LNCaP clone FGC (cell line): ENCODE measurements around the gene ST6GAL1.

Experiments
- DNase-seq: peaks from one replicate; pipeline ENCODE4 v3.0.0-alpha.2; 2011; ENCODE audit warnings: low read depth
- H3K4me3 ChIP-seq: 2 replicates; pipeline ENCODE4 v1.5.1; 2011; ENCODE audit warnings: mild to moderate bottlenecking, low read depth, low read length, control low read depth
- CTCF ChIP-seq: IDR thresholded peaks from 2 replicates; pipeline ENCODE4 v1.5.1; 2012; ENCODE audit warnings: mild to moderate bottlenecking; ENCODE audit not compliant: control insufficient read depth, insufficient read depth; ENCODE audit errors: extremely low read depth

The ST6GAL1 gene

DNA sequence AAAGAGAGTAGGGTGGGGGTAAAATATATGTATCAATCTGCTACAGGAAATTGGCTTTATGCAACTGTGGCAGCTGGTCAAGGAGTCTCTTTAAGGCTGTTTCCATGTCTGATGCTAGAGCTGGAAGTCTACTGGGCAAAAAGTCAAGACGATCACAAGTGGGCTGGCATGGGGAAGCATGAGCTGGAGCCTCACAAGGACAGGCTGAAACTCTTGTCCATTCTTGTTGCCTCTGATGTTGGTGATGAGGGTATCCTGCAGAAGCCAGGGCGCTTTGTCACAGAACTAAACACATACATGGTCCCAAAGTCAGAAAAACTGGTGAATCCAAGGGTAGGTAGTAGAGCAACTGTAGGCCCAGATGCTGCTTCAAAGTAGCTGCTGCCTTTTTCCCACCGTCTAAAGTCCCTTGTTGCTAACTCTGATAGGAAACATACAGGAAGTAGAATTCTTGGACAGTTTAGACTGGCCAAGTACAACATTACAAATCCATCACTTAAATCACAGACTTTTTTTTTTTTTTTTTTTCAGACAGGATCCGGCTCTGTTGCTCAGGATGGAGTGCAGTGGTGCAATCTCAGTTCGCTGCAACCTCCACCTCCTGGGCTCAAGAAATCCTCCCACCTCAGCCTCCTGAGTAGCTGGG, 154.8 kb downstream of the ST6GAL1 start:
- no peak overlapping the region for H3K4me3 ChIP-seq
- no peak for TF ChIP-seq CTCF
- no peak for DNase-seq

GRCh38 chr3:187085933-187086332, 155.6 kb downstream of the ST6GAL1 start:
- DNase-seq: no peak
- no peak for TF ChIP-seq CTCF
- H3K4me3 ChIP-seq: no peak overlapping the region

- no peak for TF ChIP-seq CTCF
- no peak overlapping the region for H3K4me3 ChIP-seq
- DNase-seq: no peak
Measured at GRCh38 chr3:187086831-187087230, 156.5 kb downstream of the ST6GAL1 start.

DNA sequence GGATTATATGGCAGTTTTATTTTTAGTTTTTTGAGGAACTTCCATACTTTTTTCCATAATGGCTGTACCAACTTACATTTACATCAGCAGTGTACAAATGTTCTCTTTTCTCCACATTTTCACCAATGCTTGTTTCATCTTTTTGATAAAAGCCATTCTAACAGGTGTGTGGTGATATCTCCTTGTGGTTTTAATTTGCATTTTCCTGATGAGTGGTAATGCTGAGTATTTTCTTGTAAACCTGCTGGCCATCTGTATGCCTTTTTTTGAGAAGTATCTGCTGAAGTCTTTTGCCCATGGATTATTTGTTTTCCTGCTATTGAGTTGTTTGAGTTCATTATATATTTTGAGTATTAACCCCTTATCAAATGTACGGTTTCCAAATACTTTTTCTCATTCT, 158.4 kb downstream of the ST6GAL1 start:
- no peak for DNase-seq
- TF ChIP-seq CTCF: no peak
- H3K4me3 ChIP-seq: no peak overlapping the region

DNA sequence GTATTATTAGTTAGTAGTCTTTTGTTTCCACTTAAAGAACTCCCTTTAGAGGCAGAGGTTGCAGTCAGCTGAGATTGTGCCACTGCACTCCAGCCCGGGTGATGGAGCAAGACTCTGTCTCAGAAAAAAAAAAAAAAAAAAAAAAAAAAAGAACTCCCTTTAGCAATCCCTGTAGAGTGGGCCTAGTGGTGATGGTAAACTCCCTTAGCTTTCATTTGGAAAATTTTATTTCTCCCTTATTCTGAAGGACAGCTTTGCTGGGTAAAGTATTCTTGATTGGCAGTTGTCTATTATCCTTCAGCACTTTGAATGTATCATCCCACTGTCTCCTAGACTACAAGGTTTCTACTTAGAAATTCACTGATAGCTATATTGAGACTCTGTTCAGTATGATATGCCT, 163.0 kb downstream of the ST6GAL1 start:
- TF ChIP-seq CTCF: no peak
- no peak for DNase-seq
- H3K4me3 ChIP-seq: no peak overlapping the region

- no peak overlapping the region for H3K4me3 ChIP-seq
- TF ChIP-seq CTCF: no peak
- no peak for DNase-seq
Measured at GRCh38 chr3:187098923-187099512, 168.7 kb downstream of the ST6GAL1 start.
